Measurements from ENCODE around the gene DNAH10.

The DNAH10 gene

GRCh38 chr12:123893276-123893675 is 131.2 kb downstream of the DNAH10 start:
- no peak for DNase-seq
- intact Hi-C loops (cut with DNase I; ENCODE audit: low total_unique reads) = no loop called here
- no peak overlapping the region for H3K4me3 ChIP-seq
- H3K36me3 ChIP-seq = no peaks in the 10 kb centered on the region
- no peaks in the 10 kb centered on the region for H3K9me3 ChIP-seq
- H3K4me1 ChIP-seq = no peaks in the 10 kb centered on the region
- H3K27ac ChIP-seq = no peak overlapping the region
- TF ChIP-seq, protein P1, sequence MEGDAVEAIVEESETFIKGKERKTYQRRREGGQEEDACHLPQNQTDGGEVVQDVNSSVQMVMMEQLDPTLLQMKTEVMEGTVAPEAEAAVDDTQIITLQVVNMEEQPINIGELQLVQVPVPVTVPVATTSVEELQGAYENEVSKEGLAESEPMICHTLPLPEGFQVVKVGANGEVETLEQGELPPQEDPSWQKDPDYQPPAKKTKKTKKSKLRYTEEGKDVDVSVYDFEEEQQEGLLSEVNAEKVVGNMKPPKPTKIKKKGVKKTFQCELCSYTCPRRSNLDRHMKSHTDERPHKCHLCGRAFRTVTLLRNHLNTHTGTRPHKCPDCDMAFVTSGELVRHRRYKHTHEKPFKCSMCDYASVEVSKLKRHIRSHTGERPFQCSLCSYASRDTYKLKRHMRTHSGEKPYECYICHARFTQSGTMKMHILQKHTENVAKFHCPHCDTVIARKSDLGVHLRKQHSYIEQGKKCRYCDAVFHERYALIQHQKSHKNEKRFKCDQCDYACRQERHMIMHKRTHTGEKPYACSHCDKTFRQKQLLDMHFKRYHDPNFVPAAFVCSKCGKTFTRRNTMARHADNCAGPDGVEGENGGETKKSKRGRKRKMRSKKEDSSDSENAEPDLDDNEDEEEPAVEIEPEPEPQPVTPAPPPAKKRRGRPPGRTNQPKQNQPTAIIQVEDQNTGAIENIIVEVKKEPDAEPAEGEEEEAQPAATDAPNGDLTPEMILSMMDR (IDR thresholded peaks at IDR 0.05) = no peak
- H3K27me3 ChIP-seq = peaks cover 0 to 34% of the 10 kb centered on the region in 2 donors

DNA sequence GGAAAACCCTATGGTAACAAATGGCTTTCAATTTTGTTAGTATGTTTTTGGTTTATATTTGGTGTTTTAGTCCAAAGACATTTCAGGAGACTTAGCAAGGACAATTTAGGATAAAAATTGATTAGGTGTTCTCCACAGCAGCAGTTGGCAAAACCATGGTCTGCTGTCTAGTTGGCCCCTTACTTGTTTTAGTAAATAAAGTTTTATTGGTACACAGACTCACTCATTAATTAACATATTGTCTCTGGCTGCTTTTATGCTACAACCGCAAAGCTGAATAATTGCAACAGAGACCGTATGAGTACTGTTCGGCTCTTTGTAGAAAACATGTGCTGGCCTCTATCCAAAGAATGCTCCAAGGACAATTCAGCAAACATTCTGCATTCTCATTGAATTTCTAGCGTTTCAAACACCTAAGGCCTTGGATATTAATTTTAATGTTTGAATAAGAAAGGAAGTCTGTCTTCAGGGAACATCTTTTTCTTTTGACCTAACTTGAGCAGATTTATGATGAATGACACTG is 132.8 kb downstream of the DNAH10 start:
- H3K36me3 ChIP-seq = no peaks in the 10 kb centered on the region
- H3K27ac ChIP-seq = no peak overlapping the region
- TF ChIP-seq, protein P1 (IDR thresholded peaks at IDR 0.05) = no peak
- H3K4me3 ChIP-seq = no peak overlapping the region
- H3K9me3 ChIP-seq = no peaks in the 10 kb centered on the region
- no peak for DNase-seq
- peaks cover 0 to 47% of the 10 kb centered on the region in 2 donors for H3K27me3 ChIP-seq
- intact Hi-C loops (cut with DNase I; ENCODE audit: low total_unique reads) = no loop called here
- no peaks in the 10 kb centered on the region for H3K4me1 ChIP-seq

DNA sequence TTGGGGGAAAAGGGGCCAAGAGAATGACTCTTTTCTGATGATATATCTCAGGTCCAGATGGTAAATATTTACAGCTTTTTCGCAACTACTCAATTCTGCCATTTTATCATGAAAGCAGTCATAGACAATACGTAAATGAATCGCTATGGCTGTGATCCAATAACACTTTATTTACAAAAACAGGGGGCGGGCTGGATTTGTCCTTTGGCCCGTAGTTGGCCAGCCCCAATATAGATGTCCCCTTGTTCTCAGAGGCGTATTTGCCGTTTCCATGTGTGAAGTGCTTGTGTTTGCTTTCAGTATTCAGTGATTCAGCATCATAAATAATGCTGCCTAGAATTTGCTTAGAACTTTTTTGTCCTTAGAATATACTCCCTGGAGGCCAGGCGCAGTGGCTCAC is 133.3 kb downstream of the DNAH10 start:
- Histone ChIP-seq H3K4me1 (no peaks in the 10 kb centered on the region), H3K27ac (no peak overlapping the region), H3K27me3 (peaks cover 0 to 47% of the 10 kb centered on the region in 2 donors), H3K4me3 (no peak overlapping the region), H3K36me3 (no peaks in the 10 kb centered on the region), H3K9me3 (no peaks in the 10 kb centered on the region)
- DNase-seq = no peak
- TF ChIP-seq, protein P1 (IDR thresholded peaks at IDR 0.05) = no peak
- intact Hi-C loops (cut with DNase I; ENCODE audit: low total_unique reads) = no loop called here

DNA sequence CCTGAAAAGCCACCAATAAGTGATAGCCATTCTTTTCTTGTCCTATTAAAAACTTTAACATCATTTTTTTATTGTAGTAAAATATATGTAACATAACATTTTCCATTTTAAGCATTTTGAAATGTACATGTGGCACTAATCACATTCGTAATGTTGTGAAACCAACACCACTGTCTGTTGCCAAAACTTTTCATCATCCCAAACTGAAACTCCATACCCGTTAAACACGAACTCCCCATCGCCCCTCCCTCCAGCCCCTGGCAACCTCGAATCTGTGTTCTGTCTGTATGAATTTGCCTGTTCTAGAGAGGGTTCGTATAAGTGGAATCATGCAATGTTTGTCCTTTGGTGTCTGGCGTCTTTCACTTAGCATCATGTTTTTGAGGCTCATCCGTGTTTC is 134.7 kb downstream of the DNAH10 start:
- no peak overlapping the region for H3K4me3 ChIP-seq
- H3K27ac ChIP-seq = no peak overlapping the region
- intact Hi-C loops (cut with DNase I; ENCODE audit: low total_unique reads) = no loop called here
- no peak for DNase-seq
- peaks cover 0 to 49% of the 10 kb centered on the region in 2 donors for H3K27me3 ChIP-seq
- H3K36me3 ChIP-seq = no peaks in the 10 kb centered on the region
- TF ChIP-seq, protein P1 (IDR thresholded peaks at IDR 0.05) = no peak
- no peaks in the 10 kb centered on the region for H3K9me3 ChIP-seq
- H3K4me1 ChIP-seq = no peaks in the 10 kb centered on the region

GRCh38 chr12:123897221-123897620 is 135.1 kb downstream of the DNAH10 start:
- intact Hi-C loops (cut with DNase I; ENCODE audit: low total_unique reads) = no loop called here
- Histone ChIP-seq H3K36me3 (no peaks in the 10 kb centered on the region), H3K4me3 (no peak overlapping the region), H3K4me1 (no peaks in the 10 kb centered on the region), H3K27ac (no peak overlapping the region), H3K9me3 (no peaks in the 10 kb centered on the region), H3K27me3 (peaks cover 0 to 50% of the 10 kb centered on the region in 2 donors)
- DNase-seq = no peak
- TF ChIP-seq, protein P1 (IDR thresholded peaks at IDR 0.05) = no peak

DNA sequence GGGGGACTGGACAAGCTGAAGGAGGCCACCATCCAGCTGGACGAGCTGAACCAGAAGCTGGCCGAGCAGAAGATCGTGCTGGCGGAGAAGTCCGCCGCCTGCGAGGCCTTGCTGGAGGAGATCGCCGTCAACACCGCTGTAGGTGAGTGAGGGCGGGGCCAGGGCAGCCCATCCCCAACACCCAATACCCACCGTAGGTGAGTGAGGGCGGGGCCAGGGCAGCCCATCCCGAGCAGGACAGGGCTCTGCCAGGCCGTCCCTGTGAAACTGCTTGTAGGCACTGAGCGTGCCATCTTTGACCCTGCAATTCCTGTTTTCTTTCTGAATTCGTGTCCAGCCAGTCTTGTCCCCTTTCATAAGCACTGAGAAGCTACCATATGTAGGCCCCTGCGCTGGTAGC is 136.6 kb downstream of the DNAH10 start:
- Histone ChIP-seq H3K27me3 (peaks cover 0 to 52% of the 10 kb centered on the region in 2 donors), H3K9me3 (no peaks in the 10 kb centered on the region), H3K27ac (no peak overlapping the region), H3K36me3 (no peaks in the 10 kb centered on the region), H3K4me3 (no peak overlapping the region), H3K4me1 (no peaks in the 10 kb centered on the region)
- TF ChIP-seq, protein P1 (IDR thresholded peaks at IDR 0.05) = no peak
- no peak for DNase-seq
- intact Hi-C loops (cut with DNase I; ENCODE audit: low total_unique reads) = no loop called here
